Psoas muscle (tissue), 8 donors: ENCODE measurements around the gene RNU5D-1. TPM values are rescaled to one million over a fixed set of nuclear protein-coding genes. Genes with fewer than 3 reads are reported as not detected.

Experiments used
- ATAC-seq, 4 donors: fragments of 200-7000 bp; cut with Tn5 transposase; one replicate each; pipeline ENCODE4 v1.9.1; 2020; ENCODE audit warnings: moderate library complexity in 3 of 4, mild to moderate bottlenecking in 2 of 4
- DNase-seq, 2 donors: peaks; one replicate each; pipeline ENCODE4 v3.0.0-alpha.2; 2020
- H3K27ac ChIP-seq: fragments of 200-600 bp; one replicate; pipeline ENCODE4 v1.8.0; 2022
- H3K27me3 ChIP-seq, 3 donors: fragments of 200-600 bp in 1 of 3; one replicate each; pipeline versions ENCODE4 v1.6.1 to v1.8.0; 2013 to 2022; ENCODE audit warnings: low read length in 2 of 3, mild to moderate bottlenecking in 2 of 3, moderate library complexity in 1 of 3; ENCODE audit not compliant: insufficient read depth in 3 of 3
- H3K36me3 ChIP-seq, 2 donors: fragments of 200-600 bp in 1 of 2; one replicate each; pipeline versions ENCODE4 v1.6.1 to v1.8.0; 2013 to 2022; ENCODE audit warnings: low read depth in 1 of 2, mild to moderate bottlenecking in 1 of 2, moderate library complexity in 1 of 2; ENCODE audit not compliant: insufficient read depth in 1 of 2
- H3K4me1 ChIP-seq: fragments of 200-600 bp; one replicate; pipeline ENCODE4 v1.8.0; 2022
- H3K4me3 ChIP-seq: fragments of 200-600 bp; one replicate; pipeline ENCODE4 v1.8.0; 2022; ENCODE audit warnings: mild to moderate bottlenecking
- H3K9me3 ChIP-seq: fragments of 200-600 bp; one replicate; pipeline ENCODE4 v1.8.0; 2022
- WGBS, 3 donors: extraction: QIAGEN DNeasy Blood & Tissue Kit; methylation state at CpG; one replicate each; pipeline versions ENCODE4 v1.1.6 to v1.1.7; 2013; 5-methylcytosine and 5-hydroxymethylcytosine counted together
- intact Hi-C, 2 donors: fragments of 100-400 bp; cut with DNase I; formaldehyde crosslinking; loops; one replicate each; pipeline versions ENCODE4 v1.11.0 to v1.14.2; 2022
- polyA plus RNA-seq, 3 donors: library from polyadenylated mRNA; stranded (reverse); fragments of 200-250 nt; gene quantifications; one replicate each; pipeline ENCODE4 v1.2.3, GENCODE V29; 2013
- total RNA-seq, 4 donors: library from RNA; stranded (reverse); fragmentation: NEBNext Ultra II Directional in 2 of 4; extraction: Animal tissue kit (Norgen Biotek cat#: 25700) in 2 of 4; gene quantifications; one replicate each; pipeline versions ENCODE4 v1.2.1 to v1.2.4, GENCODE V29; 2021 to 2023
- TF ChIP-seq, protein P1 (sequence below): fragments of 200-600 bp; IDR thresholded peaks from one replicate; pipeline ENCODE4 v1.8.0; 2022; ENCODE audit warnings: antibody characterized with exemption
- donor health status: healthy with polysubstance abuse.
- donor health status: DM: no; HTN: no; CAD: no; lungs with moderate emphysema.
- donor health status: Bipolar disorder and iron deficiency.
- donor health status: healthy.
- donor health status: DM: yes; HTN: yes; CAD: no.
- donor health status: DM: no; HTN: no; CAD: no.
- donor health status: DM: no; HTN: no; CAD: no.
- donor health status: DM: yes; HTN: yes; CAD: no.

RNU5D-1 gene
- total and polyA plus RNA-seq, 7 donors: not detected

DNA sequence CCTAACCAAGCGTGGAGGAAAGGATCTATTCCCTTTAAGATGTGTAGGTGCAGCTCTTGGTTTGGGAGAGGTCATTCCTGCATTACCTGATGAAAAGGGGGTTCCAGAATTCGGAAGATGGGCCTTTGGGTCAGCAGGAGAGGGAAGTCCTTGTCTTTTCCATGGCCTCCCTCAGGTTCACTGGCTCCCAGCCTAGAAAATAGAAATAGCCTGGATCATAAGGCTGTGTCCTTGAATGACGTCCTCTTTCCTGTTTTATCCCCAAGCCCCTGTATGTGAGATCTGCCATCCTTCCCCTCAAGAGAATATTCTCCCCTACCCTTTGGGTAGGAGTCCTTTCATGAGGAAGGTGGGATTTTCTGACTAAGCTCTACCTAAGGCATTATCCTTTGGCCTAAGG lies 29.9 kb upstream of the RNU5D-1 start:
- intact Hi-C loops: no loop called here

DNA sequence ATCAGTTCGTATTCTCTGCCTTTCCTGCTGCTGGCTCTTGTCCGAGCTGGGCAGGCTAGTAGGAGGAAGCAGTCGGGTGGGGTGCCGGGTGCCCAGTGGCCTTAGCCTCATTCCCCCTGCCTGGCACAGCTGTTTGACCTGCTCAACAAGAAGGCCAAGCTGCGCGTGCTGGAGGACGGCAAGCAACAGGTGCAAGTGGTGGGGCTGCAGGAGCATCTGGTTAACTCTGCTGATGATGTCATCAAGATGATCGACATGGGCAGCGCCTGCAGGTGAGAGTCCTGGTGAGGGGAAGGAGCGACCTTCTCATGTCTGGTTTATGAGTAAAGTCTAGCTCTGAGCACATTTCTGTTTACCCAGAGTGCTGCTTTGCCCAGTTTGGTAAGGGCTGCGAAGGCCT lies 28.1 kb upstream of the RNU5D-1 start:
- DNase-seq (no peak), ATAC-seq (peak in 3 of 4 donors; percentile 13 to 48 (median 31))
- no peak overlapping the region for H3K27ac ChIP-seq
- H3K36me3 ChIP-seq: no peaks in the 10 kb centered on the region
- H3K4me3 ChIP-seq: no peak overlapping the region
- no peaks in the 10 kb centered on the region for H3K4me1 ChIP-seq
- 55 to 62% (median 58%) methylated on average over 11 of the region's 11 CpGs for WGBS, 3 donors
- intact Hi-C loops: no loop called here
- no peaks in the 10 kb centered on the region for H3K27me3 ChIP-seq
- TF ChIP-seq, protein P1, sequence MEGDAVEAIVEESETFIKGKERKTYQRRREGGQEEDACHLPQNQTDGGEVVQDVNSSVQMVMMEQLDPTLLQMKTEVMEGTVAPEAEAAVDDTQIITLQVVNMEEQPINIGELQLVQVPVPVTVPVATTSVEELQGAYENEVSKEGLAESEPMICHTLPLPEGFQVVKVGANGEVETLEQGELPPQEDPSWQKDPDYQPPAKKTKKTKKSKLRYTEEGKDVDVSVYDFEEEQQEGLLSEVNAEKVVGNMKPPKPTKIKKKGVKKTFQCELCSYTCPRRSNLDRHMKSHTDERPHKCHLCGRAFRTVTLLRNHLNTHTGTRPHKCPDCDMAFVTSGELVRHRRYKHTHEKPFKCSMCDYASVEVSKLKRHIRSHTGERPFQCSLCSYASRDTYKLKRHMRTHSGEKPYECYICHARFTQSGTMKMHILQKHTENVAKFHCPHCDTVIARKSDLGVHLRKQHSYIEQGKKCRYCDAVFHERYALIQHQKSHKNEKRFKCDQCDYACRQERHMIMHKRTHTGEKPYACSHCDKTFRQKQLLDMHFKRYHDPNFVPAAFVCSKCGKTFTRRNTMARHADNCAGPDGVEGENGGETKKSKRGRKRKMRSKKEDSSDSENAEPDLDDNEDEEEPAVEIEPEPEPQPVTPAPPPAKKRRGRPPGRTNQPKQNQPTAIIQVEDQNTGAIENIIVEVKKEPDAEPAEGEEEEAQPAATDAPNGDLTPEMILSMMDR: no peak
- no peaks in the 10 kb centered on the region for H3K9me3 ChIP-seq

More for the DNA sequence above, 29.9 kb upstream of the RNU5D-1 start:
- Histone ChIP-seq H3K9me3 (no peaks in the 10 kb centered on the region), H3K4me3 (no peak overlapping the region), H3K27me3 (no peaks in the 10 kb centered on the region), H3K4me1 (no peaks in the 10 kb centered on the region), H3K27ac (no peak overlapping the region), H3K36me3 (no peaks in the 10 kb centered on the region)
- DNase-seq (no peak), ATAC-seq (no peak)
- TF ChIP-seq, protein P1: no peak
- WGBS, 3 donors: 67 to 80% (median 78%) methylated on average over 3 of the region's 3 CpGs

- no peak overlapping the region for H3K27ac ChIP-seq
- no peak for ATAC-seq
Measured at GRCh38 chr1:44757420-44757819, 26.4 kb upstream of the RNU5D-1 start.

DNA sequence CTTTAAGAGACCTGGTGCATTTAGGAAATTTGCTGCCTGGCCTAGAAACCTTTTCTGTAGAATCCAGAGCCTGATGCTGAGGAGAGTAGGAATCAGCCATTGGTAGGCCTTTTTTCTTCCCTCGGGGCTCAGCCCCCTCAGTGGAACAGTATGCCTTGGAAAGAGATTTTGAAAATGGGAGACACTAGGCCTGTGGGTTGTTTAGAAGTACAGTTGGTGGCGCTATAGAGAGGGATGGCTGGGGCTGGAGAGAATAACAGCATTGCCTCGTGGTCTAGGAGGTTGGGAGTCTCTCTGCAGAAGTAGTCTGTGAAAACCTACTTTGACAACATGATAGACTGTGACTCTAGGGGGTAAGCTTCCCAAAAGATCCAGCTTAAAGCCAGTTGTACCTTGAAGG lies 16.9 kb upstream of the RNU5D-1 start:
- TF ChIP-seq, protein P1: no peak
- WGBS, 3 donors: 92 to 99% (median 95%) methylated on average over 3 of the region's 3 CpGs
- no peaks in the 10 kb centered on the region for H3K4me1 ChIP-seq
- no peak for ATAC-seq
- H3K27ac ChIP-seq: no peak overlapping the region
- H3K9me3 ChIP-seq: no peaks in the 10 kb centered on the region
- no peak overlapping the region for H3K4me3 ChIP-seq
- H3K27me3 ChIP-seq: no peaks in the 10 kb centered on the region
- H3K36me3 ChIP-seq: no peaks in the 10 kb centered on the region
- intact Hi-C loops: loop anchor here in 1 of 2 donors (2.0 kb wide), 1 partner anchor 55 kb away; no protein-coding TSS in a partner anchor
- DNase-seq: no peak

More at GRCh38 chr1:44757420-44757819, 26.4 kb upstream of the RNU5D-1 start:
- WGBS, 3 donors: 93 to 100% (median 98%) methylated on average over 2 of the region's 2 CpGs
- H3K36me3 ChIP-seq: no peaks in the 10 kb centered on the region
- no peak for DNase-seq
- H3K4me1 ChIP-seq: no peaks in the 10 kb centered on the region
- no peaks in the 10 kb centered on the region for H3K9me3 ChIP-seq
- H3K27me3 ChIP-seq: no peaks in the 10 kb centered on the region
- TF ChIP-seq, protein P1: no peak
- H3K4me3 ChIP-seq: no peak overlapping the region
- intact Hi-C loops: no loop called here

DNA sequence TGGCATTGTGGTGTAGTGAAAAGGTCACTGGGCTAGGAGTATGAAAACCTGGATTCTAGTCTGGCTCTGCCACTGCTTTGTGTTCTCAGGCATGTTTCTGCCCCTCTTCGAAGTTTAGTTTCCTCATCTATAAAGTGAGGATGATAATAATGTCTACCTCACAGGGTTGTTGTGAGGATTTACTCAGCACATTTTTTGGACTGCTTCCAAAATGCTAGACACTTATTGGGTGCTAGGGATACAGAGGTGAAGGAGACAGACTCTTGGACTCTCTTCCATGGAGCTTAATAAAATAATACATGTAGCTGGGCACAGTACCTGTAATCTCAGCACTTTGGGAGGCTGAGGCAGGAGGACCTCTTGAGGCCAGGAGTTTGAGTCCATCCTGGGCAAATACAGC lies 12.2 kb upstream of the RNU5D-1 start:
- intact Hi-C loops: no loop called here
- 93 to 100% (median 96%) methylated on average over 1 of the region's 1 CpG for WGBS, 3 donors
- H3K36me3 ChIP-seq: no peaks in the 10 kb centered on the region
- H3K4me1 ChIP-seq: peaks cover 7% of the 10 kb centered on the region
- no peaks in the 10 kb centered on the region for H3K27me3 ChIP-seq
- no peak for ATAC-seq
- TF ChIP-seq, protein P1: no peak
- H3K4me3 ChIP-seq: no peak overlapping the region
- no peaks in the 10 kb centered on the region for H3K9me3 ChIP-seq
- no peak for DNase-seq
- no peak overlapping the region for H3K27ac ChIP-seq
